Endothelial cell of umbilical vein (primary cell): ENCODE results near the gene NKAIN4. TPM values are rescaled to one million over a fixed set of nuclear protein-coding genes. Genes with fewer than 3 reads are reported as not detected.

Source experiments
- BruUV-seq: library from RNA; stranded (reverse); fragments of 400-500 nt; replicated peaks from 2 replicates; lab custom pipeline; 2021; lab: Mats Ljungman, UMichigan
- CTCF ChIA-PET: fragments of 300-600, 350-600 bp; sonication (Branson Sonifier 250); formaldehyde crosslinking; loops from one replicate; lab custom pipeline; 2021; ENCODE audit warnings: antibody characterized with exemption, inconsistent platforms; lab: Charles Lee
- POLR2A ChIA-PET: fragments of 300-600, 350-600 bp; sonication (Branson Sonifier 250); formaldehyde crosslinking; loops from one replicate; lab custom pipeline; 2021; ENCODE audit warnings: antibody characterized with exemption, inconsistent platforms; lab: Charles Lee
- DNase-seq: peaks from one replicate; pipeline ENCODE4 v3.0.0-alpha.2; 2011; ENCODE audit warnings: low read depth, low spot score
- FAIRE-seq: peaks from 2 replicates; lab custom pipeline; 2011; peaks lifted over from hg19 to GRCh38; lab: Jason Lieb, UNC
- H2AFZ ChIP-seq: 2 replicates; pipeline ENCODE4 v1.6.0; 2012; ENCODE audit warnings: low read depth, low read length, control low read depth, inconsistent platforms
- H3K27ac ChIP-seq: 2 replicates; pipeline ENCODE4 v1.5.1; 2011; ENCODE audit warnings: low read depth, mild to moderate bottlenecking, control low read depth, low read length, moderate library complexity; ENCODE audit not compliant: insufficient read depth
- H3K27me3 ChIP-seq, 2 experiments: 2 replicates each; pipeline versions ENCODE4 v1.6.0 to v1.6.1; 2011; ENCODE audit warnings: low read length in 2 of 2, mixed read lengths in 1 of 2; ENCODE audit not compliant: control insufficient read depth in 2 of 2, insufficient read depth in 2 of 2
- H3K36me3 ChIP-seq, 2 experiments: 2 replicates in 1 of 2; 3 replicates in 1 of 2; pipeline ENCODE4 v1.5.1; 2011; ENCODE audit warnings: low read length in 2 of 2, mild to moderate bottlenecking in 1 of 2, moderate library complexity in 1 of 2; ENCODE audit not compliant: control insufficient read depth in 2 of 2, insufficient read depth in 2 of 2; ENCODE audit errors: extremely low read depth in 1 of 2
- H3K4me1 ChIP-seq: 3 replicates; pipeline ENCODE4 v1.5.1; 2011; ENCODE audit warnings: mild to moderate bottlenecking, low read length; ENCODE audit not compliant: control insufficient read depth, insufficient read depth; ENCODE audit errors: extremely low read depth
- H3K4me2 ChIP-seq: 2 replicates; pipeline ENCODE4 v1.6.1; 2011; ENCODE audit warnings: low read length, control low read depth, mixed read lengths; ENCODE audit not compliant: insufficient read depth
- H3K4me3 ChIP-seq, 3 experiments: fragments of 200-600 bp in 1 of 3; sonication (generic), shearing (Covaris generic) in 1 of 3; replicated peaks in 1 of 3; 2 replicates each; pipeline ENCODE4 v1.5.1; 2011 to 2016; ENCODE audit warnings: control low read depth in 3 of 3, low read length in 3 of 3, mild to moderate bottlenecking in 2 of 3, inconsistent platforms in 1 of 3, low read depth in 1 of 3, moderate library complexity in 1 of 3; ENCODE audit not compliant: insufficient read depth in 1 of 3
- H3K79me2 ChIP-seq: 2 replicates; pipeline ENCODE4 v1.6.0; 2012; ENCODE audit warnings: low read length, inconsistent platforms; ENCODE audit not compliant: control insufficient read depth, insufficient read depth
- H3K9ac ChIP-seq: replicated peaks from 2 replicates; pipeline ENCODE3; 2011; ENCODE audit warnings: low read length, control low read depth; ENCODE audit not compliant: insufficient read depth; ENCODE audit errors: extremely low read depth
- H3K9me1 ChIP-seq: replicated peaks from 3 replicates; pipeline ENCODE4 v1.6.0; 2011; ENCODE audit warnings: mild to moderate bottlenecking, low read length; ENCODE audit not compliant: control insufficient read depth, insufficient read depth; ENCODE audit errors: extremely low read depth
- H3K9me3 ChIP-seq: replicated peaks from 2 replicates; pipeline ENCODE4 v1.5.1; 2012; ENCODE audit warnings: low read length, inconsistent platforms; ENCODE audit not compliant: control insufficient read depth, insufficient read depth
- H4K20me1 ChIP-seq: replicated peaks from 2 replicates; pipeline ENCODE3; 2011; ENCODE audit warnings: mild to moderate bottlenecking, low read length; ENCODE audit not compliant: control insufficient read depth, insufficient read depth; ENCODE audit errors: extremely low read depth
- CTCF ChIP-seq, 2 donors: IDR thresholded peaks; 1 replicate in 1 of 2; 2 replicates in 1 of 2; pipeline ENCODE4 v1.5.1; 2011; ENCODE audit warnings: low read length in 2 of 2, mild to moderate bottlenecking in 2 of 2, moderate library complexity in 2 of 2, control low read depth in 1 of 2, inconsistent platforms in 1 of 2, low read depth in 1 of 2; ENCODE audit not compliant: insufficient read depth in 1 of 2; ENCODE audit errors: extremely low read depth in 1 of 2
- EZH2 ChIP-seq: IDR thresholded peaks from 2 replicates; pipeline ENCODE4 v1.6.1; 2012; ENCODE audit warnings: borderline replicate concordance, low read depth, mild to moderate bottlenecking, moderate library complexity, low read length, inconsistent platforms; ENCODE audit not compliant: severe bottlenecking
- MAX ChIP-seq: IDR thresholded peaks from 2 replicates; pipeline ENCODE4 v1.6.1; 2011; ENCODE audit not compliant: insufficient read depth, insufficient read length
- MYC ChIP-seq: IDR thresholded peaks from one replicate; pipeline ENCODE4 v1.6.1; 2011; ENCODE audit warnings: mild to moderate bottlenecking, low read depth, low read length
- POLR2A ChIP-seq: IDR thresholded peaks from 2 replicates; pipeline ENCODE4 v1.6.1; 2012; ENCODE audit warnings: low read depth, mild to moderate bottlenecking, control low read depth, low read length
- POLR2AphosphoS5 ChIP-seq: IDR thresholded peaks from 2 replicates; pipeline ENCODE4 v1.6.1; 2012; ENCODE audit warnings: low read depth, mild to moderate bottlenecking, control low read depth, low read length, moderate library complexity; ENCODE audit not compliant: insufficient read depth
- dilution Hi-C: fragments of 300-500 bp; cut with MboI; formaldehyde crosslinking; loops from one replicate; pipeline ENCODE4 v1.15.0; 2019; ENCODE audit warnings: low sequenced_read_pairs; ENCODE audit not compliant: extremely low pct_ligation_motif_present
- intact Hi-C: fragments of 100-400 bp; cut with micrococcal nuclease; formaldehyde crosslinking; loops from one replicate; pipeline ENCODE4 v1.10.0; 2022
- polyA plus RNA-seq, 4 experiments: library from polyadenylated mRNA; depleted of rRNA in 3 of 4; stranded (reverse) in 3 of 4; unstranded in 1 of 4; fragments of >200 nt; gene quantifications; 2 replicates each; pipeline versions ENCODE4 v1.2.1 to v1.2.3, GENCODE V29; 2011 to 2012; ENCODE audit warnings: missing spikeins in 1 of 4
- total RNA-seq: library from RNA; stranded (reverse); gene quantifications from 2 replicates; pipeline ENCODE4 v1.2.3, GENCODE V29; 2021

The NKAIN4 gene
- total and polyA plus RNA-seq, 2 donors (not counting 3 experiments of a cell fraction or from before 2014, with no cell fraction given), result 0.04 TPM; not detected in 1

GRCh38 chr20:63239431-63239830, 14.8 kb downstream of the NKAIN4 start:
- Histone ChIP-seq H3K9me1 (no peaks in the 10 kb centered on the region), H2AFZ (no peak overlapping the region), H3K36me3 (no peaks in the 10 kb centered on the region), H3K27me3 (no peaks in the 10 kb centered on the region), H3K27ac (no peak overlapping the region), H3K9me3 (no peaks in the 10 kb centered on the region), H4K20me1 (no peaks in the 10 kb centered on the region), H3K4me1 (no peaks in the 10 kb centered on the region), H3K9ac (no peak overlapping the region), H3K79me2 (no peaks in the 10 kb centered on the region), H3K4me2 (no peak overlapping the region), H3K4me3 (no peak overlapping the region)
- no TSS peak for BruUV-seq
- no peak for FAIRE-seq
- no peak for DNase-seq
- intact Hi-C loops, result loop anchor here (5.0 kb wide), 1 partner anchor 33 kb away; the partner anchor contains the start of gene ARFGAP1
- dilution Hi-C loops, result no loop called here
- TF ChIP-seq MYC (no peak), MAX (no peak), POLR2A (no peak), EZH2 (no peak), CTCF (IDR thresholded peaks at IDR 0.05; ENCODE audit: extremely low read depth in 1 of 2, insufficient read depth in 1 of 2, low read depth in 1 of 2, low read length in 2 of 2) (no peak), POLR2AphosphoS5 (no peak)
- ChIA-PET POLR2A (no interaction called here), CTCF (interaction anchor here (1.2 to 11.0 kb wide), 2 partner anchors 10 to 15 kb away, joined by 3 to 116 read pairs; no protein-coding TSS in a partner anchor)
